Stimulated activated CD8-positive, alpha-beta memory T cell treated with anti-CD3 and anti-CD28 coated beads, Interleukin-7, amount 100 ng/mL, for 4 hours (primary cell): ENCODE results near the gene LPIN1.
A peak's percentile ranks its signal among the peaks of the same experiment; 100 is the strongest.

Experiments used
- DNase-seq, 2 donors: peaks; one replicate each; pipeline ENCODE4 v3.0.0-alpha.2; 2020; ENCODE audit warnings: low read depth in 2 of 2

The LPIN1 gene

GRCh38 chr2:11762799-11763461, 16.5 kb downstream of the LPIN1 start:
- no peak for DNase-seq

GRCh38 chr2:11764359-11764758, 17.9 kb downstream of the LPIN1 start:
- DNase-seq = no peak

- no peak for DNase-seq
Measured at GRCh38 chr2:11764920-11765319, 18.5 kb downstream of the LPIN1 start.

DNA sequence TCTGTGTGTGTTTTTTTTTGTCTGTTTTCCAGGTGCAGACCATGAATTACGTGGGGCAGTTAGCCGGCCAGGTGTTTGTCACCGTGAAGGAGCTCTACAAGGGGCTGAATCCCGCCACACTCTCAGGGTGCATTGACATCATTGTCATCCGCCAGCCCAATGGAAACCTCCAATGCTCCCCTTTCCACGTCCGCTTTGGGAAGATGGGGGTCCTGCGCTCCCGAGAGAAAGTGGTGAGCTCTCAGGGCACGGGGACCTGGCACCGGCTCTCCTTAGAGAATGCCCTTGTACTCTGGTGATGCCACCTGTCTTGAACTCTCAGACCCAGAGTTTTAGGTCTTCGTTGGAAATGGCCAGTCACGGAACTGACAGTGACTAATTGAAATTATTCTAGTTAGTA, 19.1 kb downstream of the LPIN1 start:
- no peak for DNase-seq

DNA sequence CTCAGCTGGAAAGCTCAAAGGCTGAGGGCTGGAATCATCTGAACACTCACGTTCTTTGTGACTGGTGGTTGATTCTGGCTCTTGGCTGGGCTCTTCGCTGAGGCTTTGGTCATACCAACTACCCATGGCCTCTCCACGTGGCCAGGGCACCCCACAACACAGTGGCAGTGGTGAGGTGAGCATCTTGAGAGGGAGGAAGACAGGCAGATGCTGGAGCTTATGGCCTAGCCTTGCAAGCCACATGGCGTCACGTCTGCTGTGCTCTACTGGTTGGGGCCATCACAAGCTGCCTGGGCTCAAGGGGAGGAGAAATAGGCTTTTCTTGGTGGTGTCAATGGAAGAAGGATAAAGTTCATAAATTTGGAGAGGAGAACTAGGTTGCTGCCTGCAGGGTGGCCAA, 19.6 kb downstream of the LPIN1 start:
- no peak for DNase-seq

GRCh38 chr2:11767779-11768178, 21.3 kb downstream of the LPIN1 start:
- DNase-seq = no peak

DNA sequence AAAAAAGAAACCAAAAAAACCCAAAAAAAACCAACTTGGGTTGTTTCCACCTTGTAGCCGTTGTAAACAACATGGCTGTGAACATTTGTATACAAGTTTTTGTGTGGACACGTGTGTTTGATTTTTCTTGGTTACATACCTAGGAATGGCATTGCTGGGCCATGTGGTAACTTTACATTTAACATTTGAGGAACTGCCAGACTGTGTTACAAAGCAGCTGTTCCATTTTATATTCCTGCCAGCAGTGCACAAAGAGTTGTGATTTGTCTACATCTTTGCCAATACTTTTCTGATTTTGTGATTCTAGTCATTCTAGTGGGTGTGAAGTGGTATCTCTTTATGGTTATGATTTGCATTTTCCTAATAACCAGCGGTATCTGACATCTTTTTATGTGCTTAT, 22.5 kb downstream of the LPIN1 start:
- no peak for DNase-seq

DNA sequence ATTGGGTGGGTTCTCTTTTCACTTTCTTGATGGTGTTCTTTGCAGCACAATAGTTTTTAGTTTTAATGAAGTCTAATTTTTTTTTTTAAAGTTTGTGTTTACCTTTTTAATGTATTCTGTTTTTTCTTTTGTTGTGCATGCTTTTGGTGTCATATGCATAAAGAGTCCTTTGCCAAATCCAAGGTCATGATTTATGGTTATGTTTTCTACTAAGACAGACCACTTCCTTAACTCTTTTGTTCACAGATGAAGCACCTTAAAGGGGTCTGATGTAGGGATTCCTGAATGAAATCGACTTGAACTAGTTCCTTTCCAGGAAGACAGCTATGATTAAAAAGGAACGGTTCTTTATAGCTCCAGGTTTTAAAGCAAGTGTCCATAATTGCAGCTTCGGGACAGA, 23.1 kb downstream of the LPIN1 start:
- DNase-seq = no peak

- DNase-seq = no peak
Measured at GRCh38 chr2:11770531-11771188, 24.2 kb downstream of the LPIN1 start.

DNA sequence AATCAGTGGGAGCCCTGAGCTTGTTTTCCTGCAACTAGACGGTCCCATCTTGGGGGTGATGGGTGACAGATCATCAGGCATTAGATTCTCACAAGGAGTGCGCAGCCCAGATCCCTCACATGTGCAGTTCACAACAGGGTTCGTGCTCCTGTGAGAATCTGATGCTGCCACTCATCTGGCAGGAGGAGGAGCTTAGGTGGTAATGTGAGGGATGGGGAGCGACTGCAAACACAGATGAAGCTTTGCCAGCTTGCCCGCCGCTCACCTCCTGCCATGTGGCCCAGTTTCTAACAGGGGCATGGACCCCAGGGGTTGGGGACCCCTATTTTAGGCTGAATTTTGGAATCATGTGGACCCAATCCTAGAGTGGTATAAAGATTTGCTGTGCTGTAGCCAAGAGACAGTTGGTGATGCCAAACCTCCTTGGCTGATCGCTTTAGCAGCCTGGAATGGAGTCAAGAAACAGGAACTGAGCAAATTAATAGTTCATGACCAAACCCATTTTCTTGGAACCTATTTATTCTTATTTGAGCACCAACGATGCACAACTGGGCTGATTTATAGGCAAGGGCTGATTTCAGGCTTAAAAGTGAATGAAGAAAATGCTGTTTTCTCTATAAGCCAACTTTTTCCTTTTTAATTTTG, 25.7 kb downstream of the LPIN1 start:
- no peak for DNase-seq

GRCh38 chr2:11773111-11773510, 26.7 kb downstream of the LPIN1 start:
- no peak for DNase-seq

GRCh38 chr2:11773747-11774525, 27.5 kb downstream of the LPIN1 start:
- DNase-seq = no peak

- no peak for DNase-seq
Measured at GRCh38 chr2:11774600-11774999, 28.2 kb downstream of the LPIN1 start.

DNA sequence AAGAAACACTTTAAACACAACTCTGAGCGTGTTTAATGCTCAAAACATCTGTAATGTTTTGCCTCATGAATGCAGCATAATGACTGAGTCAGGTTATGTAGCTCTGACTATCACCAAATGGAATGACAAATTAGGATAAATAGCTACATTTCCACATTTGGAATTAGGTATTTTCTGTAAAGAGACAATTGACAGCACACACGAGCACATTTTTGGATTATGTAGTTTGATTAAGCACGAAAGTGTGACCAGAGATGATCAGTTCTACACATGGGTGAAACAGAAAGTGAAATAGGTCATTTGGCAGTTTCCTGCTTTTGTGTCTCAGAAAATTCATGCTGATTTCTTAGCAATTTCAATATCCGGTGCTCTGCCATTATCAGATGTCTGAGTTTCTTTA, 29.0 kb downstream of the LPIN1 start:
- no peak for DNase-seq

- DNase-seq = no peak
Measured at GRCh38 chr2:11777066-11777782, 30.8 kb downstream of the LPIN1 start.

DNA sequence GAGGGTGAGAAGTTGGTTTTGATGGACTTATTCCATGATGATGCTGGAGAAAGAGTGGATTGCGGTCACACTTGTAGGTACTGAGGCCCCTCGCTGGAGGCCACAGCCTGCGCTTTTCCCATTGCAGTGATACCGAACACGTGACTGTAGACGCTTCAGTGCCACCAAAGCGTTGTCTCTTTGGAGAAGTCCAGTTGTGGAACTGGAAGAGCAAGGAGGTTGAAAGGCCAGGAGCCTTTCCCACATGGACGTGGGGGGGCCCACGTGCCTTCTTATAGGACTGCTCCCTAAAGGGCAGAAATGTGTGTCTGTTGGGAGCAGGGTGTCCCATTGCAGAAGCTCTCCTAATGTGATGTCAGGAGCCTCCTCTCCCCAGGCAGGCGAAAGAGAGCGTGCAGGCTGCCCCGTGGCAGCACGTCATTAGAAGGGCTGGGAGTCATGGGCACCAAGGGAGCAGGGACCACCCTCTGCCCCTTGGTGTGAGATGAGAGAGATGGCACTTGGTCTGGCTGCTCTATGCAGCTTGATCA, 31.5 kb downstream of the LPIN1 start:
- DNase-seq = no peak

DNA sequence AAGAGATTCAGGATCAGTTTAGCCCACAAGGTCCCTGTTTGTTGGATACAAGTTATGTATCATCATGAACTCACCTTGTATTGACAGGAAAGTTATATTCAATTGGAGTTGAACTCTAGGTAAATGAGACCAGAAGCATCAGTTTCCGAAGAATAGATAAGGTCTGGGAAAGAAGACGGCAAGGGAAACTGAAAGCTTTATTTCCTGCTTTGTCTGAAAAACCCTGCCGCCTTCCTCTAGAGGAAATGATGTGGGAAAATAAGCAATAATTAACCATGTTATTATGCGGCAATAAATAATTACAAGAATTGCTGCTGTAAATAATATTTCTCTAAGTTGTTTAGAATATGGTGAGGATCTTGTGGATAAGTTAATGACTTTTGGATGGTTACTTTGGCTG, 32.0 kb downstream of the LPIN1 start:
- DNase-seq = no peak

DNA sequence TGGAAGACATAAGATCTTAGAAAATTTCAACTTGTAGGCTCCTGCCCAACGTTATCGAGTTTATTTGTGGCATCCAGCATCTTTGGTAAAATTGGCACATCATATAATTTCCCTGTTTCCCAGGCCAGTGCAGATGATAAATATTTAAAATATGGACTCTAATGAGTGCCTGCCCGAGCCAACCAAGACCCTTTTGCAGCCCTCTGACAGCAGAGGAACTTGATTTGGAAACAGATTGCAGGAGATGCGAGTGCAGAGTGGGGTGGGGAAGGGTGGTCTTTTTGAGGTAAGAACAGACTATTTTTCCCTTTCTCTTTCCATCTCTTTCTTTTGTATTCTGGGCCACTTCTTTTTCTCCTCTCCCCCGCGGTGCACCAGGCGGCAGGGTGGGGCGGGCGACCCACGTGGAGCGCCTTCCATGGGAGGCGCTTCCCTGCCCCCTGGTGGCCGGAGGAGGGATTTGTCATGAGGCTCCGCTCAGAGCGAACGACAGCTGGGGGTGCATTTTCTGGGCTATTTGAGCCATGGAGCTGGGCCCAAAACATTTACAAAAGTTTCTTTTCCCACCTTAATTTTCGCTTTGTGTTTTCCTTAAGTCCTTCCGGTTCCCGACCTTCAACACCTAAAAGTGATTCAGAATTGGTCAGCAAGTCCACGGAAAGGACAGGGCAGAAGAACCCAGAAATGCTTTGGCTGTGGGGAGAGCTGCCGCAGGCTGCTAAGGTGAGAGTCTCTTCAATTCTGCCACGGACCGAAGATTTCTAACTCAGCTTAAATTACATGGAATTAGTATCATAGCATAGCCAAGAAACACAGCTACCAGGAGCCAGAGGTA, 32.7 kb downstream of the LPIN1 start:
- DNase-seq = peak; percentile 77

- no peak for DNase-seq
Measured at GRCh38 chr2:11781602-11782001, 35.2 kb downstream of the LPIN1 start.

DNA sequence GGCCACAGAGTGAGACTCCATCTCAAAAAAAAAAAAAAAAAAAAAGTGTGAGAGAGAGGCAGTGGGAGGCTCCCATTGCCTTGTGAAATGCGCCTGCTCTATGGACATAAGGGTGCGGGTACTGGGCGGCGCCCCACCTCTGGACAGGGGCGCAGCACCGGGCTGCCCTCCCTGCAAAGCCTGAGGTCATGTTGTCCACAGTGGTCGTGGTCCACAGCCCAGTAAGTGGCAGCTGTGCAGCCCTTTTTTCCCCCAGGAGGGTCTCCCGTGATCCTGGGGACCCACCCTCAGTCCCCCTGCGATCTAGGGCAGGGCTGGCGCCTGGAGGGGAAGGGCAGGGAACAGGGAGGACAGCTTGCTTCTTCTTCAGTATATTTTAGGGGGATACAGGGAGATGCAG, 37.8 kb downstream of the LPIN1 start:
- DNase-seq = no peak
